Measurements from ENCODE around the gene ZC3H14.

Gene ZC3H14

DNA sequence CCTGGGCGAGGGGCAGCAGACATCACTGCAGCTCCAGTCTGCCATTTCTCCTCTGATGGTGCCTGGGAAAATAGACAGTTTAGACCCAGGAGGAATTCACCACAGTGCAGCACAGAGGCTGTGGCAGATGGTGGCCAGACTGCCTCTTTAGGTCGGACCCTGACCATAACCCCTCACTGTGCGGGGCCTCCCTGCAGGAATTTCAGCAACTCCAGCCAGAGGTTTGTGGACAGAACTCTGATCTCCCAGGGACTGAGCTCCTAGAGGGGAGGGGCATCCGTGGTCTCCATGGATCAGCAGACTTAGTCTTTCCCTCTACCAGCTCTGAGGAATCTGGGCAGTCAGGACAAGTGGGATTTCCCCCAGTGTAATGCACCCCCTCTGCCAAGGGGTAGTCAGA lies 106.5 kb downstream of the ZC3H14 start:
- no peak for DNase-seq (ENCODE audit: low read depth in 4 of 4, low spot score in 1 of 4)

Data from stimulated activated CD4-positive, alpha-beta T cell treated with anti-CD3 and anti-CD28 coated beads, Interleukin-1b, Interleukin-23, amount 100 ng/mL, for 24 hours (primary cell).